Skin epidermis (tissue), 12 donors: Measurements from ENCODE around the gene SLC25A30.
"Not testable (repeated sequence)": the region's sequence is repeated elsewhere in the genome, so short reads cannot be mapped to it uniquely, and the experiment has no call there.

Experiments used
- H3K27ac ChIP-seq, 21 experiments: fragments of 200-600 bp; sonication (generic) in 11 of 21; one replicate each; pipeline ENCODE4 v1.5.0; 2020; ENCODE audit warnings: mild to moderate bottlenecking in 3 of 21, inconsistent platforms in 2 of 21, moderate library complexity in 2 of 21
- H3K4me3 ChIP-seq, 7 experiments: fragments of 200-600 bp; sonication (generic) in 2 of 7; one replicate each; pipeline ENCODE4 v1.5.0; 2020; ENCODE audit warnings: inconsistent platforms in 2 of 7, mild to moderate bottlenecking in 2 of 7, moderate library complexity in 1 of 7

Gene SLC25A30

GRCh38 chr13:45434556-45435371 lies 16.6 kb upstream of the SLC25A30 start:
- Histone ChIP-seq H3K4me3 (no peak overlapping the region), H3K27ac (no peak overlapping the region)

- Histone ChIP-seq H3K27ac (no peak overlapping the region), H3K4me3 (no peak overlapping the region)
Observed at GRCh38 chr13:45433381-45433790, 15.2 kb upstream of the SLC25A30 start.

- H3K4me3 ChIP-seq: no peak overlapping the region
- no peak overlapping the region for H3K27ac ChIP-seq
Observed at GRCh38 chr13:45432737-45433380, 14.7 kb upstream of the SLC25A30 start.

GRCh38 chr13:45426056-45426841 lies 8.1 kb upstream of the SLC25A30 start:
- H3K4me3 ChIP-seq, H3K27ac ChIP-seq: not testable (repeated sequence)

GRCh38 chr13:45422731-45423292 lies 4.6 kb upstream of the SLC25A30 start:
- Histone ChIP-seq H3K27ac (no peak overlapping the region), H3K4me3 (no peak overlapping the region)

GRCh38 chr13:45419945-45420344 lies 1.8 kb upstream of the SLC25A30 start:
- no peak overlapping the region for H3K27ac ChIP-seq

GRCh38 chr13:45419389-45419788 lies 1.2 kb upstream of the SLC25A30 start:
- H3K27ac ChIP-seq, H3K4me3 ChIP-seq: not testable (repeated sequence)

More at GRCh38 chr13:45419945-45420344, 1.8 kb upstream of the SLC25A30 start:
- H3K4me3 ChIP-seq: no peak overlapping the region

GRCh38 chr13:45416516-45417128 lies 1.6 kb downstream of the SLC25A30 start:
- peak overlapping the region in 19 of 21 experiments; percentile 67 to 91 (median 84) for H3K27ac ChIP-seq
- peak overlapping the region; percentile 58 to 76 (median 66) for H3K4me3 ChIP-seq

GRCh38 chr13:45415112-45415511 lies 3.1 kb downstream of the SLC25A30 start:
- H3K4me3 ChIP-seq: peak overlapping the region in 3 of 7 experiments; percentile 7 to 21 (median 10)

GRCh38 chr13:45413826-45414307 lies 4.3 kb downstream of the SLC25A30 start:
- Histone ChIP-seq H3K4me3 (peak overlapping the region in 1 of 7 experiments; percentile 7), H3K27ac (peak overlapping the region in 15 of 21 experiments; percentile 5 to 85 (median 64))

More at GRCh38 chr13:45415112-45415511, 3.1 kb downstream of the SLC25A30 start:
- H3K27ac ChIP-seq: peak overlapping the region in 19 of 21 experiments; percentile 5 to 85 (median 60)

GRCh38 chr13:45412274-45413049 lies 5.7 kb downstream of the SLC25A30 start:
- Histone ChIP-seq H3K27ac (peak overlapping the region in 3 of 21 experiments; percentile 10 to 34 (median 27)), H3K4me3 (no peak overlapping the region)

GRCh38 chr13:45411631-45412030 lies 6.5 kb downstream of the SLC25A30 start:
- peak overlapping the region in 2 of 21 experiments; percentile 27 to 34 for H3K27ac ChIP-seq
- H3K4me3 ChIP-seq: no peak overlapping the region

- H3K4me3 ChIP-seq: no peak overlapping the region
- H3K27ac ChIP-seq: no peak overlapping the region
Observed at GRCh38 chr13:45411221-45411620, 7.0 kb downstream of the SLC25A30 start.

- no peak overlapping the region for H3K4me3 ChIP-seq
- peak overlapping the region in 1 of 21 experiments; percentile 26 for H3K27ac ChIP-seq
Observed at GRCh38 chr13:45410466-45410865, 7.7 kb downstream of the SLC25A30 start.

GRCh38 chr13:45410001-45410400 lies 8.2 kb downstream of the SLC25A30 start:
- H3K27ac ChIP-seq: no peak overlapping the region
- H3K4me3 ChIP-seq: no peak overlapping the region

GRCh38 chr13:45406421-45406820 lies 11.8 kb downstream of the SLC25A30 start:
- no peak overlapping the region for H3K4me3 ChIP-seq
- no peak overlapping the region for H3K27ac ChIP-seq

GRCh38 chr13:45403081-45403480 lies 15.1 kb downstream of the SLC25A30 start:
- H3K4me3 ChIP-seq: no peak overlapping the region
- no peak overlapping the region for H3K27ac ChIP-seq

GRCh38 chr13:45402641-45403040 lies 15.5 kb downstream of the SLC25A30 start:
- no peak overlapping the region for H3K27ac ChIP-seq
- H3K4me3 ChIP-seq: no peak overlapping the region
